Type B pancreatic cell (in vitro differentiated cells): ENCODE data around the gene PVALEF. TPM values are rescaled to one million over a fixed set of nuclear protein-coding genes. Genes with fewer than 3 reads are reported as not detected.

ENCODE experiments used
- DNase-seq: peaks from one replicate; pipeline ENCODE4 v3.0.0; 2021; ENCODE audit warnings: mixed read lengths; ENCODE audit not compliant: unreplicated experiment; ENCODE audit errors: extremely low spot score
- H3K27ac Mint-ChIP-seq: 2 replicates; pipeline ENCODE4 v1.8.0; 2021; ENCODE audit warnings: mild to moderate bottlenecking, mixed read lengths
- H3K27me3 Mint-ChIP-seq: 2 replicates; pipeline ENCODE4 v1.8.0; 2021; ENCODE audit warnings: mixed read lengths
- H3K36me3 Mint-ChIP-seq: 2 replicates; pipeline ENCODE4 v1.8.0; 2021; ENCODE audit warnings: mixed read lengths
- H3K4me1 Mint-ChIP-seq: one replicate; pipeline ENCODE4 v1.8.0; 2021; ENCODE audit warnings: mixed read lengths; ENCODE audit not compliant: unreplicated experiment
- H3K4me3 Mint-ChIP-seq: 2 replicates; pipeline ENCODE4 v1.8.0; 2021; ENCODE audit warnings: mild to moderate bottlenecking, mixed read lengths
- H3K9me3 Mint-ChIP-seq: 2 replicates; pipeline ENCODE4 v1.8.0; 2021; ENCODE audit warnings: mixed read lengths
- total RNA-seq: library from RNA; stranded (reverse); gene quantifications from 2 replicates; pipeline ENCODE4 v1.2.1, GENCODE V29; 2021; ENCODE audit warnings: low replicate concordance
- TF ChIP-seq, protein P1 (sequence below): fragments of 200-600 bp; sonication (generic); conservative IDR thresholded peaks from 2 replicates; pipeline ENCODE4 v1.5.0; 2021; ENCODE audit warnings: antibody characterized with exemption, mild to moderate bottlenecking

The PVALEF gene
- total RNA-seq, 1 donor from 2014 or later, result not detected

- Mint-ChIP-seq H3K9me3 (no peaks in the 10 kb centered on the region), H3K4me1 (no peaks in the 10 kb centered on the region), H3K27ac (no peak overlapping the region)
Observed at GRCh38 chr17:81193470-81194224, 28.3 kb downstream of the PVALEF start.

GRCh38 chr17:81194225-81194760, 29.0 kb downstream of the PVALEF start:
- TF ChIP-seq, protein P1, sequence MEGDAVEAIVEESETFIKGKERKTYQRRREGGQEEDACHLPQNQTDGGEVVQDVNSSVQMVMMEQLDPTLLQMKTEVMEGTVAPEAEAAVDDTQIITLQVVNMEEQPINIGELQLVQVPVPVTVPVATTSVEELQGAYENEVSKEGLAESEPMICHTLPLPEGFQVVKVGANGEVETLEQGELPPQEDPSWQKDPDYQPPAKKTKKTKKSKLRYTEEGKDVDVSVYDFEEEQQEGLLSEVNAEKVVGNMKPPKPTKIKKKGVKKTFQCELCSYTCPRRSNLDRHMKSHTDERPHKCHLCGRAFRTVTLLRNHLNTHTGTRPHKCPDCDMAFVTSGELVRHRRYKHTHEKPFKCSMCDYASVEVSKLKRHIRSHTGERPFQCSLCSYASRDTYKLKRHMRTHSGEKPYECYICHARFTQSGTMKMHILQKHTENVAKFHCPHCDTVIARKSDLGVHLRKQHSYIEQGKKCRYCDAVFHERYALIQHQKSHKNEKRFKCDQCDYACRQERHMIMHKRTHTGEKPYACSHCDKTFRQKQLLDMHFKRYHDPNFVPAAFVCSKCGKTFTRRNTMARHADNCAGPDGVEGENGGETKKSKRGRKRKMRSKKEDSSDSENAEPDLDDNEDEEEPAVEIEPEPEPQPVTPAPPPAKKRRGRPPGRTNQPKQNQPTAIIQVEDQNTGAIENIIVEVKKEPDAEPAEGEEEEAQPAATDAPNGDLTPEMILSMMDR, result no peak
- no peak for DNase-seq
- H3K27me3 Mint-ChIP-seq, result no peaks in the 10 kb centered on the region
- H3K27ac Mint-ChIP-seq, result no peak overlapping the region
- H3K4me3 Mint-ChIP-seq, result no peak overlapping the region
- no peaks in the 10 kb centered on the region for H3K9me3 Mint-ChIP-seq
- no peaks in the 10 kb centered on the region for H3K4me1 Mint-ChIP-seq
- no peaks in the 10 kb centered on the region for H3K36me3 Mint-ChIP-seq

More at GRCh38 chr17:81193470-81194224, 28.3 kb downstream of the PVALEF start:
- DNase-seq, result no peak
- Mint-ChIP-seq H3K4me3 (no peak overlapping the region), H3K36me3 (no peaks in the 10 kb centered on the region), H3K27me3 (no peaks in the 10 kb centered on the region)
- TF ChIP-seq, protein P1, result no peak

DNA sequence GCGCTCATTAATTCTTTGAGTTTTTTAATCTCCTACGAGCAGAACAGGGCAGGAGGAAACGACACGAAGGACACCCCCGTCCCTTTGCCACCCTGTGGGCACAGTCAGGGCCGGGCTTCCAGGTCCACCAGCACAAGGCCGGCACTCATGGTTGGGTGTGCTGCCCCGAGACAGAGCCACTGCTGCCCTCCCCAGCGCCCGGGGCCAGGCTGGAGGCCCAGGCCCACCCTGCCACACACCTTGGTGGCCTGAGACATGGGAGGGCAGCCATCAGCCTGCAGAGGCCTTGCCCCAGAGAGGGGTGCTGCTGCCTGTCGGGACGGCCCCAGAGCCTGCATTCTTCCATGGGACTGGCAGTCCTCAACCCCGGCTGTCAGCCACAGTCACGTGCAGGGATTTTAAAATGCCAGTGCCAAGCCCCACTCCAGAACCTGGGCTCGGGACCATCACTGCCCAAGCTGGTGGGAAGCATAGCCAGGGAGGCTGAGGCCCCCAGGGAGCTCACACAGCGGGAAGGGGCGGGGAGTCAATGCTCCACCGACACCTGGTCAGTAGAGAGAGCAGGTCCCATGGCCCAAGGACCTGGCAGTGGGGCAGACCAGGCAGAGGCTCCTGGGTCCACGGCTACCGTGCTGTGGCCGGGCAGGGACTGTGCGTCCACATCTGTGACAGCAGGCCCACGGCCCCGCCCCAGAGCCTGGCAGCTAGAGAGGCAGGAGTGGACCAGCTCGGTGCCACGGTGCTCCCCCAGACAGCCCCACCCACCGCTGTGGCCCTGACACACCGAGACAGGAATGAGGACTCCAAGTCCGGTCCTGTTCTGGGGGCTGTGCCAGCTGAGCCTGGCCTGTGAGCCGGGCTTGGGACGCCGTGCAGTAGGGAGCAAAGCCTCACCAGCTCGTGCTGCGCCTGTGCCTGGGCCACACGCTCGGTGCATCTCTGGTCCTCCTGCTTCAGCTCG, 29.9 kb downstream of the PVALEF start:
- TF ChIP-seq, protein P1, result no peak
- H3K4me1 Mint-ChIP-seq, result no peaks in the 10 kb centered on the region
- no peak overlapping the region for H3K4me3 Mint-ChIP-seq
- no peaks in the 10 kb centered on the region for H3K9me3 Mint-ChIP-seq
- H3K36me3 Mint-ChIP-seq, result no peaks in the 10 kb centered on the region
- no peak for DNase-seq
- no peaks in the 10 kb centered on the region for H3K27me3 Mint-ChIP-seq
- no peak overlapping the region for H3K27ac Mint-ChIP-seq

GRCh38 chr17:81195941-81196495, 30.7 kb downstream of the PVALEF start:
- no peak overlapping the region for H3K4me3 Mint-ChIP-seq
- TF ChIP-seq, protein P1, result no peak
- H3K27ac Mint-ChIP-seq, result no peak overlapping the region
- H3K9me3 Mint-ChIP-seq, result no peaks in the 10 kb centered on the region
- H3K36me3 Mint-ChIP-seq, result no peaks in the 10 kb centered on the region
- no peaks in the 10 kb centered on the region for H3K27me3 Mint-ChIP-seq
- no peaks in the 10 kb centered on the region for H3K4me1 Mint-ChIP-seq
- no peak for DNase-seq
